MG63 (cell line): Measurements from ENCODE around the gene CDX1. TPM values are rescaled to one million over a fixed set of nuclear protein-coding genes. Genes with fewer than 3 reads are reported as not detected.
A peak's percentile ranks its signal among the peaks of the same experiment; 100 is the strongest.
"Not testable (repeated sequence)": the region's sequence is repeated elsewhere in the genome, so short reads cannot be mapped to it uniquely, and the experiment has no call there.

ENCODE experiments used
- DNase-seq: peaks from one replicate; pipeline ENCODE4 v3.0.0-alpha.2; 2020
- H3K27me3 ChIP-seq: fragments of 250-450 bp; sonication (Bioruptor Pico); 2 replicates; pipeline ENCODE4 v1.5.1; 2020; ENCODE audit warnings: mild to moderate bottlenecking, moderate library complexity
- H3K36me3 ChIP-seq: fragments of 250-450 bp; sonication (Bioruptor Pico); 2 replicates; pipeline ENCODE4 v1.5.1; 2020; ENCODE audit warnings: mild to moderate bottlenecking, moderate library complexity
- H3K4me3 ChIP-seq: fragments of 250-450 bp; sonication (Bioruptor Pico); 2 replicates; pipeline ENCODE4 v1.5.1; 2020; ENCODE audit warnings: mild to moderate bottlenecking, moderate library complexity
- H3K9me3 ChIP-seq: fragments of 250-450 bp; sonication (Bioruptor Pico); 2 replicates; pipeline ENCODE4 v1.5.1; 2020; ENCODE audit warnings: mild to moderate bottlenecking, moderate library complexity
- total RNA-seq: library from RNA; depleted of rRNA; stranded (reverse); fragments of >200 nt; shearing (Covaris generic); gene quantifications from 2 replicates; pipeline ENCODE4 v1.2.3, GENCODE V29; 2014; ENCODE audit warnings: low replicate concordance; rRNA removed

The CDX1 gene
- total RNA-seq, 1 experiment from 2014 or later: 0.07 TPM

DNA sequence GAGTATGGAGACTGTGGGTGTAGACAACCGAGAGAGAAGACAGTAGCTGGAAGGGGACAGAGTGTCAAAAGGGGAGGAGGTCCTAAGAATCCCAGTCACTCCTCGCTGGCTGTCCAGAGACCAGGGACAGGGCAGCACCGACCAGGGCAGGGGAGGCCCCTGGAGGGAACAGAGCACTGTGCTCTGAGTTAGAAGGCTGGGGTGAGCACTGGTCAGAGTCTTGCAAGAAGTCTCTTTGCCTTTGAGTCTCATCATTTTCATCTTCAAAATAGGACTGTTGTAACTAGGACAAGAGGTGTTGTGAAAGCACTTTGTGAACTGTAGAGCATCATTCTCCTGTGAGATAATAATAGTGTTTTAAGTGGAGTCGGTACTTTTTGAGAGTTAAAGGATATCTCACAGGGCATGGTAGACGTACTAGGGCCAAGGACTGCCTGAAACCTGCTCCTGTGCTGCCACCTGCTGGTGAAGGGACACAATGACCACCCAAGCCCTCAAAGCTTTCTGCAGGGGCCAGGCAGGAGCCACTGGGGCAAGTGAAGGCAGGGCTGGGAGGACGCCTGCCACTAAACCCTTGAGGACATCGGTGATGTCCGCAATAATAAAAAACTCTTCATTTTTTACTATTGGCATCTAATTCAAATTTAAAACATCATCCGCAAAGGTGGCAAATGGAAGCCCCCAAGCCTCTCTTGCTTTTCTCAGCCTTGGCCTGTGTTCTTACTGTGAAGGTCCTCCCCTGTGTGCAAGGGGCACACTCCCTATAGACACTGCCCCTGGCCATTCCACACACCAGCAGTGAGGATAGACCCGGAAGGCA is 51.5 kb downstream of the CDX1 start:
- DNase-seq: peak; percentile 80
- H3K9me3 ChIP-seq: no peaks in the 10 kb centered on the region
- no peak overlapping the region for H3K4me3 ChIP-seq
- H3K27me3 ChIP-seq: no peaks in the 10 kb centered on the region
- H3K36me3 ChIP-seq: no peaks in the 10 kb centered on the region

DNA sequence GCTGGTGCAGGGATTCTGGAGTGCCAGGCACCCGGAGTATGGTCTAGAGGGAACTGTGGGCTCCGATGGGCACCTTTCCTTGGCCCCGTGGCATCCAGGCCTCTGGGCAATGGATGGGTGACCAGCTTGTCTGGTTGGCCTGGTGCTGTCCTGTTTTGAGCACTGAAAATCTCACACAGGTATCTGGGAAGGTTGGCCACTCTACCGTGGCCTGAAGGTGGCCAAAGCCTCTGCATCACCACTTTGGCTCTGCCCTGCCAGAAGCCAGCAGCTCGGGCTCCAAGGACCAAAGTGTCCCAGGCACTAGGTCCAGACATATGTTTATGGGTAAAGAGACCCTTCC is 52.1 kb downstream of the CDX1 start:
- no peaks in the 10 kb centered on the region for H3K9me3 ChIP-seq
- DNase-seq: no peak
- no peak overlapping the region for H3K4me3 ChIP-seq
- no peaks in the 10 kb centered on the region for H3K36me3 ChIP-seq
- no peaks in the 10 kb centered on the region for H3K27me3 ChIP-seq

DNA sequence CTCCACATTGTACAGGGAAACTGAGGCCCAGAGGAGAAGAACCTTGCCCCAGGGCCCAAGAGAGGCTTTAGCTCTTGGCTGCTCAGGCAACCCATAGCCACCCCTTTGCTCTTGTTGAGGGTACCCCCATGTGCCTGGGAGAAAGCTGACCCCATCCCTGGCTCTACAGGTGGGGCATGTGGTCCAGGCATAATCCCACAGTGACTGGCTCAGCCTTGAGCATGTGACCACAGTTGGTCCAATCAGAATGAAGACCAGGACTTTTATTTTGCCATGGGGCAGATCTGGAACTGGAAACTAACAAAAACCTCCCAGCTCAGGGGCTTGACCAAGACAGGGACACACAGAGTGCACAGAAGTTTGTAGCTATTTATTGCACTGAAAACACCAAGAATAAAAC is 52.6 kb downstream of the CDX1 start:
- Histone ChIP-seq H3K36me3 (no peaks in the 10 kb centered on the region), H3K27me3 (no peaks in the 10 kb centered on the region), H3K9me3 (no peaks in the 10 kb centered on the region), H3K4me3 (no peak overlapping the region)
- no peak for DNase-seq

DNA sequence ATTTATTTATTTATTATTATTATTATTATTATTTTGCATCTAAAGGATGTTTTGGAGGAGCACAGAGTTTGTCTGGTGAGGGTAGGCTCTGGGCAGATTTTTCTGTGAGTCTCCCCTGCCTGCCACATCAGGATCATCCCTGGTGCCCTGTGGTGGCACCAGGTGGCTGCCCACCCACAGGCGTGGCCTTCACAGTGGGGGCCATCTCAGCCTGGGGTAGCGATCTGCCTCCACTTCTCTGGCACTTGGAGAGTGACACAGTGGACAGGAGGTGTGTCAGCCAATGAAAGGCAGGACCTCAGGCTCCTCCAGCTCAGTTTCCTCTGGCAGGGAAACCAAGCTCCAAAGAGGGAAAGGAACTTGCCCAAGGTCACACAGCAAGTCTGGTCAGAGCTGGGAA is 53.3 kb downstream of the CDX1 start:
- H3K36me3 ChIP-seq: no peaks in the 10 kb centered on the region
- no peak for DNase-seq
- H3K4me3 ChIP-seq: no peak overlapping the region
- no peaks in the 10 kb centered on the region for H3K27me3 ChIP-seq
- no peaks in the 10 kb centered on the region for H3K9me3 ChIP-seq

GRCh38 chr5:150221471-150221870 is 54.9 kb downstream of the CDX1 start:
- no peak overlapping the region for H3K4me3 ChIP-seq
- H3K27me3 ChIP-seq: no peaks in the 10 kb centered on the region
- H3K36me3 ChIP-seq: no peaks in the 10 kb centered on the region
- H3K9me3 ChIP-seq: no peaks in the 10 kb centered on the region
- no peak for DNase-seq

GRCh38 chr5:150222906-150223305 is 56.3 kb downstream of the CDX1 start:
- Histone ChIP-seq H3K4me3 (no peak overlapping the region), H3K27me3 (no peaks in the 10 kb centered on the region), H3K36me3 (no peaks in the 10 kb centered on the region), H3K9me3 (no peaks in the 10 kb centered on the region)
- no peak for DNase-seq

- Histone ChIP-seq H3K4me3 (no peak overlapping the region), H3K27me3 (no peaks in the 10 kb centered on the region), H3K9me3 (no peaks in the 10 kb centered on the region), H3K36me3 (no peaks in the 10 kb centered on the region)
- DNase-seq: no peak
Measured at GRCh38 chr5:150223474-150223873, 56.9 kb downstream of the CDX1 start.

DNA sequence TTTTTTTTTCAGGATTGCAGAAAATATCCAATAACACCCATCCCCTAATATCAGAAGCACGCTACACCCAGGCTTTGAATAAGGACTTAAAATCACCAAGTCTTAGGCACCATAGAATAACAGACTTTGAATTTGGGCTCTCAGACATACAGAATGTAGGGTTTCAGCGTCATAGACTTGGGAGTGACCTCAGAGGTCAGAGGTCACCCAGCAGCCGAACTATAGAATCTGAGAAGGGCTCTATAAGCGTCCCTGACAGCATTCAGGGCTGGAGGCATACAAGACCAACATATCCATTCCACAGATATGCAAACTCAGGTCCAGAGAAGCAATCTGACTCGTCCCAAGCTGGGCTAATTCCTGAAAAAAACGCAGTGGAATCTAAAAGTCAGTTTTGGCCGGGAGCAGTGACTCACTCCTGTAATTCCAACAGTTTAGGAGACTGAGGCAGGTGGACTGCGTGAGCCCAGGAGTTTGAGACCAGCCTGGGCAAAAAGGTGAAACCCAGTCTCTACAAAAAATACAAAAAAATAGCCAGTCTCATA is 58.0 kb downstream of the CDX1 start:
- no peaks in the 10 kb centered on the region for H3K27me3 ChIP-seq
- no peaks in the 10 kb centered on the region for H3K9me3 ChIP-seq
- no peaks in the 10 kb centered on the region for H3K36me3 ChIP-seq
- no peak overlapping the region for H3K4me3 ChIP-seq
- no peak for DNase-seq

DNA sequence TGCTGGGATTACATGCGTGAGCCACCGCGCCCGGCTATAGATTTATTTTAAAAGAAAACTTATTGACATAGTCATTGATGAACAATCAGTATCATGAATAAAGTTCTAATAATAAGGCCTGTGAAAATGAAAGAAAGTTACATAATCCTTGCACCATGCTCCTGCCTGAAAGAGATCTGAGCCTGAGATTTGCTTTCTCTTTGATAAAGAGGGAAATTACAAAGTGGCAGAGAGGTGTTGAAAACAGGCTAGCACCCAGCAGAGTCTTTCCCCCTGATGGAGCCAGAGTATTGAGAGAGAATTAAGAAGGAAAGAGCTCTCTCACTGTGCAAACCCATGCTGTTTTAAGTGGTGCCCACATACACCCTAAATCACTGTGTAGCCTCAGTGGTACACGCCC is 60.5 kb downstream of the CDX1 start:
- Histone ChIP-seq H3K9me3 (no peaks in the 10 kb centered on the region), H3K36me3 (no peaks in the 10 kb centered on the region), H3K27me3 (no peaks in the 10 kb centered on the region), H3K4me3 (no peak overlapping the region)
- no peak for DNase-seq

GRCh38 chr5:150227606-150228273 is 61.2 kb downstream of the CDX1 start:
- no peaks in the 10 kb centered on the region for H3K36me3 ChIP-seq
- H3K27me3 ChIP-seq: no peaks in the 10 kb centered on the region
- H3K9me3 ChIP-seq: no peaks in the 10 kb centered on the region
- no peak overlapping the region for H3K4me3 ChIP-seq
- no peak for DNase-seq

- no peaks in the 10 kb centered on the region for H3K27me3 ChIP-seq
- no peak overlapping the region for H3K4me3 ChIP-seq
- DNase-seq: no peak
- H3K9me3 ChIP-seq: no peaks in the 10 kb centered on the region
- no peaks in the 10 kb centered on the region for H3K36me3 ChIP-seq
Measured at GRCh38 chr5:150229571-150229970, 63.0 kb downstream of the CDX1 start.

DNA sequence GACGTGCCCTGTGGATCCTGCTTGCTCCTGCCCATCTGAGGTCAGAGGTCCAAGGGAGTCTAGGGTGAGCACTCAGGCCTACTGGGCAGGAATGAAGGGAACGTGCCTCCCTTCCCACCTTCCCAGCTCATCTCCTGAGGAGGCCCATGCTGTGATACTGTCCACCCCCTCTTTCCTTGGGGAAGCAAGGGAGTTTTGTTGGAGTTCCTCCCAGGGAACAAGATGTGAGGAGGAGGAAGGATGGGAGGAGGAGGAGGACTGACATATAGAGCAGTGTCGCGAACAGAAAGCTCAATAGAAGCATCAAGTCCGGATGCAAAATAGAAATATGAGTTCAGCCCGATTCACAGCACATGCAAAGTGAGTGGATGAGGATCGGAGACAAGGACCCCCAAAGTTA is 64.3 kb downstream of the CDX1 start:
- Histone ChIP-seq H3K9me3 (no peaks in the 10 kb centered on the region), H3K4me3 (no peak overlapping the region), H3K36me3 (no peaks in the 10 kb centered on the region), H3K27me3 (no peaks in the 10 kb centered on the region)
- no peak for DNase-seq

- not testable (repeated sequence) for DNase-seq, H3K36me3 ChIP-seq, H3K4me3 ChIP-seq, H3K9me3 ChIP-seq, H3K27me3 ChIP-seq
Measured at GRCh38 chr5:150233706-150234105, 67.1 kb downstream of the CDX1 start.

Other genes starting within 250 kb of the CDX1 start
- not detected in 2 replicates for gene PDE6A, start 222.0 kb upstream of the CDX1 start, total RNA-seq
- 8.7 and 13.2 TPM in 2 replicates for gene SLC26A2, start 206.0 kb upstream of the CDX1 start, total RNA-seq
- gene TIGD6, start 166.1 kb upstream of the CDX1 start, total RNA-seq: 4.9 and 6.6 TPM in 2 replicates
- gene HMGXB3, start 166.0 kb upstream of the CDX1 start, total RNA-seq: 28.9 and 38.2 TPM in 2 replicates
- gene CSF1R, start 80.2 kb upstream of the CDX1 start, total RNA-seq: 0.26 TPM in 1 of 2 replicates, not detected in the other
- 6.1 and 10.4 TPM in 2 replicates for gene PDGFRB, start 10.9 kb upstream of the CDX1 start, total RNA-seq
- gene SLC6A7, start 23.3 kb downstream of the CDX1 start, total RNA-seq: not detected in 2 replicates
- gene CAMK2A, start 123.0 kb downstream of the CDX1 start, total RNA-seq: 0.56 TPM in 1 of 2 replicates, not detected in the other
- 38.8 and 45.4 TPM in 2 replicates for gene ARSI, start 136.1 kb downstream of the CDX1 start, total RNA-seq
- 76.0 and 118 TPM in 2 replicates for gene TCOF1, start 190.9 kb downstream of the CDX1 start, total RNA-seq
- gene CD74, start 246.1 kb downstream of the CDX1 start, total RNA-seq: not detected in 2 replicates